Ascending aorta (tissue), 2 donors: ENCODE results near the gene RNF144B. TPM values are rescaled to one million over a fixed set of nuclear protein-coding genes. Genes with fewer than 3 reads are reported as not detected.

ENCODE experiments used
- DNase-seq, 2 donors: peaks; one replicate each; pipeline ENCODE4 v3.0.0-alpha.2; 2019; ENCODE audit warnings: low spot score in 2 of 2
- H3K27ac ChIP-seq, 2 donors: fragments of 200-600 bp; sonication (generic); one replicate each; pipeline ENCODE4 v1.5.1; 2016 to 2017; ENCODE audit warnings: mild to moderate bottlenecking in 1 of 2
- H3K27me3 ChIP-seq: fragments of 200-600 bp; sonication (generic); one replicate; pipeline ENCODE4 v1.5.1; 2017
- H3K36me3 ChIP-seq, 2 donors: fragments of 200-600 bp; sonication (generic); one replicate each; pipeline ENCODE4 v1.5.1; 2016
- H3K4me1 ChIP-seq, 2 donors: fragments of 200-600 bp; sonication (generic); one replicate each; pipeline ENCODE4 v1.5.1; 2016 to 2017; ENCODE audit warnings: mild to moderate bottlenecking in 1 of 2
- H3K4me3 ChIP-seq, 2 donors: fragments of 200-600 bp; sonication (generic); one replicate each; pipeline ENCODE4 v1.5.1; 2016 to 2017; ENCODE audit warnings: mild to moderate bottlenecking in 1 of 2
- H3K9me3 ChIP-seq, 2 donors: fragments of 200-600 bp; sonication (generic); one replicate each; pipeline ENCODE4 v1.5.1; 2016
- intact Hi-C: fragments of 100-400 bp; cut with DNase I; formaldehyde crosslinking; loops from one replicate; pipeline ENCODE4 v1.15.1; 2023
- total RNA-seq: library from RNA; depleted of rRNA; stranded (reverse); fragments of >200 nt; gene quantifications from one replicate; pipeline ENCODE4 v1.1.0, GENCODE V29; 2016
- TF ChIP-seq, protein P1 (sequence below), 3 experiments: fragments of 200-600 bp in 2 of 3; fragments of 450-650 bp in 1 of 3; sonication (generic) in 2 of 3; IDR thresholded peaks; one replicate each; pipeline ENCODE4 v1.5.1; 2016 to 2019; ENCODE audit warnings: antibody characterized with exemption in 3 of 3, mild to moderate bottlenecking in 1 of 3, moderate library complexity in 1 of 3

RNF144B gene
- total RNA-seq, 1 donor from 2014 or later: 52.3 TPM

DNA sequence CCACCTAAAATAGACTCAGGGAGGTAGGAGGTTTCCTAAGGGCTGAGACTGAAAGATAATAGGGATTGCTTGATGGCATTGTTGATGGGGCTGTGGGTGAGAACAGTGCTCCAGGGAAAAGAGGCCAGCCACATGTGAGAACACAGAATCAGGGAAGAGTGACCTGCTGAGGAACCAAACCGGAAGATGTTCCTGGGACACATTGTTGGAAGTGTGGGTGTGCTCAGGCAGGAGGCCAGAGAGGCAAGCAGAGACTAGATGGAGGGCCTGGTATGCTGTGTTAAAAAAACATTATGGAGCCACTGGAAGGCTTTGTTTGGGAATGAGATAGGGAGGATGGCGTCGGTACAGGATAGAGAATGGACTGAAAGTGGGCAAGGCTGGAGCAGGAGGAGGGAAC lies 23.3 kb downstream of the RNF144B start:
- H3K27ac ChIP-seq: no peak overlapping the region
- no peaks in the 10 kb centered on the region for H3K27me3 ChIP-seq
- TF ChIP-seq, protein P1, sequence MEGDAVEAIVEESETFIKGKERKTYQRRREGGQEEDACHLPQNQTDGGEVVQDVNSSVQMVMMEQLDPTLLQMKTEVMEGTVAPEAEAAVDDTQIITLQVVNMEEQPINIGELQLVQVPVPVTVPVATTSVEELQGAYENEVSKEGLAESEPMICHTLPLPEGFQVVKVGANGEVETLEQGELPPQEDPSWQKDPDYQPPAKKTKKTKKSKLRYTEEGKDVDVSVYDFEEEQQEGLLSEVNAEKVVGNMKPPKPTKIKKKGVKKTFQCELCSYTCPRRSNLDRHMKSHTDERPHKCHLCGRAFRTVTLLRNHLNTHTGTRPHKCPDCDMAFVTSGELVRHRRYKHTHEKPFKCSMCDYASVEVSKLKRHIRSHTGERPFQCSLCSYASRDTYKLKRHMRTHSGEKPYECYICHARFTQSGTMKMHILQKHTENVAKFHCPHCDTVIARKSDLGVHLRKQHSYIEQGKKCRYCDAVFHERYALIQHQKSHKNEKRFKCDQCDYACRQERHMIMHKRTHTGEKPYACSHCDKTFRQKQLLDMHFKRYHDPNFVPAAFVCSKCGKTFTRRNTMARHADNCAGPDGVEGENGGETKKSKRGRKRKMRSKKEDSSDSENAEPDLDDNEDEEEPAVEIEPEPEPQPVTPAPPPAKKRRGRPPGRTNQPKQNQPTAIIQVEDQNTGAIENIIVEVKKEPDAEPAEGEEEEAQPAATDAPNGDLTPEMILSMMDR (IDR thresholded peaks at IDR 0.05): no peak
- DNase-seq: no peak
- H3K4me3 ChIP-seq: no peak overlapping the region
- intact Hi-C loops: loop anchor here (10.0 kb wide), 1 partner anchor 86 kb away; no protein-coding TSS in a partner anchor
- H3K36me3 ChIP-seq: peaks cover 0 to 3% of the 10 kb centered on the region in 2 donors
- H3K4me1 ChIP-seq: peaks cover under 1 to 10% of the 10 kb centered on the region in 2 donors
- no peaks in the 10 kb centered on the region for H3K9me3 ChIP-seq

DNA sequence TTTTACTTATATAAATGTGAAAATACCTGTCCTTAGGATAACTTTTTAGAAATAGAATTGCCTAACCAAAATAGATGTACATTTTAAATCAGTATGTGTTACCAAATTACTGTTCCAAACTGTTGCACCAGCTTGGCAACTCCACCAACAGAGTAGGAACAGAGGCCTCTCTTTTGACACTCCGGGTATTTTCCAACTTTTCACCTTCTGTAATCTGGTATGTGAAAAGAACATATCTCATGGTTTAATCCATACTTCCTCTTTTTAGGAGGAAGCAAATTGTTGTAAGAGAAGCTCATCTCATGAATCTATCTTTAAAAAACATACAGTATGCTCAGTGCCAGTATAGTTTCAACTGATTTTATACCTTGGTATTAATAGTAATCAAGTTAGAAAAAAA lies 24.9 kb downstream of the RNF144B start:
- no peak overlapping the region for H3K27ac ChIP-seq
- H3K9me3 ChIP-seq: no peaks in the 10 kb centered on the region
- intact Hi-C loops: loop anchor here (10.0 kb wide), 1 partner anchor 87 kb away; no protein-coding TSS in a partner anchor
- TF ChIP-seq, protein P1 (IDR thresholded peaks at IDR 0.05): no peak
- H3K36me3 ChIP-seq: no peaks in the 10 kb centered on the region
- H3K4me1 ChIP-seq: peaks cover 5 to 15% of the 10 kb centered on the region in 2 donors
- no peak for DNase-seq
- H3K27me3 ChIP-seq: no peaks in the 10 kb centered on the region
- no peak overlapping the region for H3K4me3 ChIP-seq

DNA sequence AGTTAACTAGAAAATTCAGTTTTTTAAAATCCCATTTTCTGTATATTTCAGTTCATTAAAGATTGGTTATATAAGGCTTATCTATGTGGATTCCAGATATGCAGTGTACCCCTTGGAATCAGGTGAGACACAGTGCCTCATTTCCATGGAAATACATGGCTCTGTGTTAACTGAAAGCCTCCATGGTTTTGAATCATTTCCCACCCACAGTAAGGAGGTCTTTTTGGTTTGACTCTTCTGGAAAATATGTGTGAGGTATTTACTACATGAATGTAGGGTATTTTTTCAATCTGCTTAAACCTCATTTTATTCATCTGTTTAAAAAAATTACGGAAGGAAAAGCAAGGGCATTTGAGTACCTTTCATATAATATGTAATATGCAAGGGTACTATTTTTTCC lies 25.5 kb downstream of the RNF144B start:
- no peak overlapping the region for H3K4me3 ChIP-seq
- intact Hi-C loops: loop anchor here (10.0 kb wide), 1 partner anchor 88 kb away; no protein-coding TSS in a partner anchor

DNA sequence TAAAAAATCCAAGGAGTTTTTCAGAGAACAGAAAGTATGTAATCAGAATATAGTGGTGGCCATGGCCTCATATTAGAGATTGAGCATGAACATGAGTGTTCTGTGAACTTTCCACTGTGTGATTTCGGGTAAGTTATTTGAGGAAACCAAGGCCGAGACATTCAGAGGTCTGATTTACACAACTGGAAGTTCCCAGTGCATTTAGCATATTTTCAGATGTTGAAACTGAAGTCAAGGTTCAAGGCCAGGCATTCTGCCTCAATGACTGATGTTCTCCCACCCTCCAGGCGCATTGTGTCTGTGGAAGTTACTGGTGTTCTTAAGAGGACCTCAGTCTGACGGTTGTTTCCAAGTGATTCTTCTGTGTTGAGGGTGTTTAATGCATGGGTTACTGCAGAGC lies 26.2 kb downstream of the RNF144B start:
- H3K27ac ChIP-seq: no peak overlapping the region
- H3K4me1 ChIP-seq: peaks cover 5 to 15% of the 10 kb centered on the region in 2 donors
- TF ChIP-seq, protein P1 (IDR thresholded peaks at IDR 0.05): no peak
- H3K9me3 ChIP-seq: no peaks in the 10 kb centered on the region
- H3K27me3 ChIP-seq: no peaks in the 10 kb centered on the region
- DNase-seq: no peak
- intact Hi-C loops: loop anchor here (10.0 kb wide), 1 partner anchor 89 kb away; no protein-coding TSS in a partner anchor
- no peak overlapping the region for H3K4me3 ChIP-seq
- no peaks in the 10 kb centered on the region for H3K36me3 ChIP-seq

More for the DNA sequence above, 25.5 kb downstream of the RNF144B start:
- H3K27ac ChIP-seq: no peak overlapping the region
- peaks cover 5 to 15% of the 10 kb centered on the region in 2 donors for H3K4me1 ChIP-seq
- no peak for DNase-seq
- H3K36me3 ChIP-seq: no peaks in the 10 kb centered on the region
- no peaks in the 10 kb centered on the region for H3K27me3 ChIP-seq
- TF ChIP-seq, protein P1 (IDR thresholded peaks at IDR 0.05): no peak
- H3K9me3 ChIP-seq: no peaks in the 10 kb centered on the region

DNA sequence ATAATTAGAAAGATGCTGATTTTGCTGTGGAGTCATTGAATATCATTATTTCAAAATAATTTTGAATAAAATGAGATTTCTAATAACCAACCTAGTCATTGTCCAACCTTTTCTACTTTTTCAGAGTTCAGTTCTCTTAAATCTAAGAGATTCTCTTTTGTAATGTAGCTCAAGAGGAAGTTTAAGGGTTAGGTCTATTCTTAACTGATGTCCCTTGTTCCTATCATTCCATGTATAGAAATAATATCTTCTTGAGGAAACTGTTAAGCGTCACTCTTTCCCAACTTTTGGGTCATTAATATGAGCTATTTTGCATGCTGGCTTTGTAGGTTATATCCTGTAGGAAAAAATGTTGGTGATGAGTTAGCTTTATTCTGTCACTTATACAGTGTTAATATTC lies 27.0 kb downstream of the RNF144B start:
- Histone ChIP-seq H3K27ac (no peak overlapping the region), H3K27me3 (no peaks in the 10 kb centered on the region), H3K9me3 (no peaks in the 10 kb centered on the region), H3K4me3 (no peak overlapping the region), H3K4me1 (peaks cover 5 to 15% of the 10 kb centered on the region in 2 donors), H3K36me3 (no peaks in the 10 kb centered on the region)
- DNase-seq: no peak
- TF ChIP-seq, protein P1 (IDR thresholded peaks at IDR 0.05): no peak
- intact Hi-C loops: loop anchor here (10.0 kb wide), 1 partner anchor 89 kb away; no protein-coding TSS in a partner anchor
